HG03103 (cell line): ENCODE data around the gene PIEZO2.
"Not testable (repeated sequence)": the region's sequence is repeated elsewhere in the genome, so short reads cannot be mapped to it uniquely, and the experiment has no call there.

Source experiments
- ATAC-seq: cut with Tn5 transposase; IDR thresholded peaks from one replicate; pipeline ENCODE4 v1.9.1; 2021; ENCODE audit warnings: low read depth; ENCODE audit not compliant: unreplicated experiment

PIEZO2 gene

DNA sequence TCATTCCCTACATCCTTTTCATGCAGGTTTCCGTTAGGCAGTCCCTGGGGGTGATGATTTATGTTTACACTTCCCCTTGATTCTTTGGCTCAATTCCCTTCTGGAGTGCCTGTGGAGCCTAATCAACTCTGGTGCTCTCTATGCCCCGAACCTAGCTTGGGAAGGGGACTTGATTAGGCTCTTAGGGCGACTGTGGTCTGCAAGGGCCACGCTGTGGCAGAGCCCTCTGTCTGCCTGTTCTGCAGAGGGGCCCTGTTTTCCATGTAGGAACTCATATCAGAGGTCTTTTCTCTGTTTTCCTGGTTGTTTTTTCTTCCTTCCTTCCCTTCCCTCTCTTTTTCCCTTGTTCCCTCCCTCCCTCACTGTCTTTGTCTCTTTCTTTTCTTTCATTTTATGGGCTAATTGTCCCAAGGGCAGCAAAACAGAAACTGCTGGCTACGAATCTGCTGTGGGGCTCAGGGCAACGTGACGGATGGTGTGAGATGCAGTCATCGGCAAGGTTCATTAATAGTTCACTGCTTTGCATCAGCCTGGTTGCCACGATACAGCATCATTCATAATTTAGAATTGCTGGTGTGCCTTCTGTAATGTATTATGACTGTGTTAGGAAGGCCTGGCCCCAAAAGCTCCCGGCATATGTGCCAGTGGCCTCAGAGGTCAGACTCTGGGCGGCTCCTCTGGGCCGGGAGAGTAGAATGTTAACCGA is 489.0 kb downstream of the PIEZO2 start:
- no peak for ATAC-seq

DNA sequence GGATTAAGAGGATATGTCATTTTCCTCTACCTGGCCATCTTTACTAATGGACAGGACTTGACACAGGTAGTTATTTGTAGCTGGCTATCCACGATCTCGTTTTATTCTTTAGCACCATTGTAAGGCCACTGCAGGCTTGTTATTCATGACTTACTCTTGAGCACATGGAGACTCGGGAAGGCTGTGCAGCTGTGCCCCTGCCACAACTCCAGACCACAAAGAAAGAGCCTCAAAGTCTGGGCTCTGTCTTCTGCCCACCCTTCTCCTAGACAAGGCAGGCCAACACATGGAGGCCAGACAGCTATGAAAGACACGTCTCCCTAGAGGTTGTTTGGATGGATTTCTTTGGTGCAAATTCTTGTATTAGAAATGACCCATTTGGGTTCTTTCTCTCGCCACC is 489.8 kb downstream of the PIEZO2 start:
- no peak for ATAC-seq

DNA sequence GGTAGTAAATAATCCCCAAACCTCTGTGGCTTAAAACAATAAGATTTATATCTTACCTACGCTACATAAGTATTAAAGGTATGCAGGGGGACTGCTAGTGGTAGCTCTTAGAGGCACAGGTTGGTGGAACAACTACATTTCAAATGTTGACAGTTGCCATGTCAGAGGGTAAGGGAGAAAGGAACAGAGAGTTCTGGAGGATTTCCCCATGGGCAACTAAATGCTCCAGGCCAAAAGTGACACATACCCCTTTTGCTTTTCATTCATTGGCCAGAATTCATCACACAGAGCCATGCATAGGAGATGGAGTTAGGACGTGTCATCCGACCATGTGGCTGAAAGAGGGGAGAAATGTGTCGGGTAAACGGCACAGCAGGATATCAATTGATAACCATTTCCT is 490.4 kb downstream of the PIEZO2 start:
- ATAC-seq: no peak

DNA sequence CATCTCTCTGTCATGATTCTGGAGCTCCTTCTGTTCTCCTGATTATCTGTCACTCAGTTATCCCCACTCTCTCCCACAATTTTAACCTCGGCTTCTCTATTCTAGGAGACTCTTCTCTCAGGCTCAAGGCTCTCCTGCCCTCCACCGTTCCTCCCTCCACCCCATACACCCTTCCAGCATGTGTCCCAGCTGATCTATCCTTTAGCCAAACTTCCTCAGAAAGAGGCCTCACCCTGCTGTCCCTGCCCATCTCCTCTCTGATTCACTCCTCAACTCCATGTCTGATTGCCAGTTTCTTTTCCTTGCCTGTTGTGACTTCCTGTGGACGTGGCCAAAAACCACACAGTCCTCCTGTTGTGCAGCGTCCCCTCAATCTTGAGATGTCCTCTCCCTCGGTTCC is 505.4 kb downstream of the PIEZO2 start:
- ATAC-seq: not testable (repeated sequence)

DNA sequence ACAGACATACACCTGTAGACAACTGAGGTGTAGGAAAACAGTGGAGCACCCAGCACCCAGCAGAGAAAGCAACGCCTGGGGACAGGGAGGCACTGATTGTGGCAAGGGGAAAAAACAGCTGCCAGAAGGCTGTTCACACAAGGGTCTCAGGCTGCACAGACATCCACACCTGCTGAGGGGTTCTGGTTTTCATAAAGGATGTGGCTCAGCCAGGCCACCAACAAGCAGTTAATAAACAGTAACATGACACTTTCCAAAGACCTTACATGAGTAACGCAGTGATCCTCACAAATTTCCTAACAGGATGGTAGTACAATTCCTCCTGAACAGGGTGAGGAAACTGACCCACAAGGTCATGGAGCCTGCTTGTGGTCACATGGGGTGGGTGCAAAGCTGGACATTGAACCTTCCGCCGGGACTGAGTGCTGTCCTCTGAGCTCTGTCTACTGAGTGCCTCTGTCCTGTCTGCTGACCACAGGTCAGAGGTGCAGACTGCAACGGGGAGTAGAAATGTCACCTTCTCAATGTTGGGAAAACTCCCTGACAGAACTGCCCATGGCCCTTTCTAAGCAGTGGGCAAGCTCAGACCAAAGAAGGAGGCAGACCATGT is 506.3 kb downstream of the PIEZO2 start:
- ATAC-seq: not testable (repeated sequence)

DNA sequence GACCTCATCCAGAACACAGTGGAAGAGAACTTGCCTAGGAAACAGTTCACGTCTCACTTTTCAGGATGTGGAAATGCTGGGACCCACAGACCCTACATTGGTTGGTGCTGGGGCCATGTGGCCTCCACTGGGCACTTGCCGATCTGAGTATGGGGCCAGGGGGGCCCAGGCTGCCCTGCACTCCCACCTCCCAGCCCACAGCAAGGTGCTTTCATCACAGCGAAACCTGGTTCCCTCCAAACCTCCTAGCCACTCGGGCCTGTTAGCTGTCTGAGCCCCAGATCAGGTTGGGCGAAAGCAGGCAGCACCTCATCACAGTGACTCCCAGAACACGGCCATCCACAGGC is 510.9 kb downstream of the PIEZO2 start:
- ATAC-seq: not testable (repeated sequence)

DNA sequence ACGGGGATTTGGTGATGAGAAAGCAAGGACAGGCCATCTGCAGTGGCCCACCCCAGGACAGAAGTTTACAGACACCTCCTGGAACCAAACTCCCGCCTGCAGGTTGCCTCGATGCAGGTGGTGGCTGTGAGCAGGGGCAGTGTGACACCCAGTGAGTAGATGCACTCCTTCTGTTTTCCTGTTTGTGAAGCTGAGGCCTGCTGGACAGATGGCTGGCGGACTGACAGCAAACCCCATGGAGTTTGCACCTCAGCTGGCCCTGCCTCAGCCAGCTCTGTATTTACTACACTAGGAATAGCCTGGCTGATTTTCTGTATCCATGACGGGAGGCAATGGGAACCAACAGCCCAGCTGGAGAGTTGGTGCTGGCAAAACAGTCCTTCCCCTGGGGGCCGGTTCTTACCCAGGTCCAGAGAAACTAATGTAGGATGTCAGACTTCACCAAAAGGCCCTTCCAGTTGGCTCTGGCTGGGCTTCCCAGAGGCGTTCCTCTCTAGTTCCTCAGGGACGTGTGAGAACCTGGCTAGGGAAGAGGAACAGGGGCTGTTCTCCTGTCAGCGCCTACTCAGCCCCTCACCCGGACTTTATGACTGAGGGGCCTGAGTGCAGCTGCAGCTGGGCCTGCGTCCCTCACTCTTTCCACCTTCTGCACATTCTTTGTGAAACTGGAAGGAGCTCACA is 511.4 kb downstream of the PIEZO2 start:
- not testable (repeated sequence) for ATAC-seq

DNA sequence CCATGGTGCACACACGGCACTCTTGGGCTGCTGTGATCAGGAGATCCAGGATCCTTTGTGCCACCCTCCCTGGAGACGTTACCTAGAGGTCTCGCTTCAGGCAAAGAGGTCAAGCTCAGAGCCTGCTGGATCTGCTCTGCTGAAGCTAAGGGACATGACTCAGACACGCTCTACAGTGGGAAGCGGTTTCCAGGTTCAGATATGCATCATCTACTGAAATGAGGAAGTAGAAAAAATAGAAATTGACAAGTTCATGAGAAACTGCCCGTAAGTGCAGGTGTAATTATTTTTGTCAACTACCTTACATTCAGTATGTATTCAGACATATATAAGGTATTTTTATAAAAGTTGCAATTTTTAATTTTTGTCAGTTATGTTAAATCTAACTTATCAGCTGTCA is 520.3 kb downstream of the PIEZO2 start:
- peak; percentile 98 for ATAC-seq

DNA sequence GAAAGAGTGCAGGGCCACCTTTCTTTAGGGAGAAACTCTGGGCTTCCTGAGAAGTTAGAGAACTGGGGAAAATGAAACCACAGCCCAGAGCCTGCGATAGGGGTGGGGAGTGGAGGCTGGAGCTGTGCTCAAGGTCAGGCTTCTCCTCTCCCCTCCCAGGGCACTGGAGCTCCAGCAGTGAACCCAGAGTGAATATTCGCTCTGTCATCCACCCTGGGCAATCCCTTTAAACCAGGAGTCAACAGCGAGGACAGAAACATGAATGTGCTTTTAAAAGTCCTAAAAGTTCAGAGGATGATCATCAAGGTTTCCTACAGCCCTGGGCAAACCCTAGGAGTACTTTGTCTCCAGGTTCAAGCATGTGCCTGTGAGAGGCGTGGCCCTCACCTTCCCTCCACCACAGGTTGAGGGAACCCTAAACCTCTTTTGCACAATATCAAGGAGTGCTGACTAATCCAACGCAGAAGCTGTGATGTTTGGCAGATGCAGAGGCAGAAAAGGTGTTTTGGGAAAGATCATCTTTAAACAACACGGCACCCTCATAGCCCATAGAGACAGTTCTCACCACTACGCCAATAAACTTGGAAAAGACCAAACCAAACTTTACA is 522.7 kb downstream of the PIEZO2 start:
- ATAC-seq: not testable (repeated sequence)

DNA sequence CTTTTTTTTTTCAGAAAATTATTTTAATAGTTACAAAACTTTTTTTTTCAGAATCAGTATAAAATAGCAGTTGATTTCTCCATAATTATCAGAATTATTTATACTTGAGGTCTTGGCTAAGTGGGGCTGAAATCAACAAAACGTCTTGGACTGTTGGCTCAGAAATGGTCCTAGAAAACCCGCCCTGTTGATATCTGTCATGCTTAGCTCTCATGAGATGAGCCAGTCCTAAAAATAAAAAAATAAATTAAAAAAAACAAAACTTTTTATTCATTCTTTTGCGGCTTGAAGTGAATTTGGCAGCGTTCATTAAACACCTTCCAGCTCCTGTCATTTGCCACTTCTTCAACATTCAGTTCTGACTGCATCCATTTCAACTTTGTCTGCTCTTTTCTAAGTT is 525.8 kb downstream of the PIEZO2 start:
- not testable (repeated sequence) for ATAC-seq

DNA sequence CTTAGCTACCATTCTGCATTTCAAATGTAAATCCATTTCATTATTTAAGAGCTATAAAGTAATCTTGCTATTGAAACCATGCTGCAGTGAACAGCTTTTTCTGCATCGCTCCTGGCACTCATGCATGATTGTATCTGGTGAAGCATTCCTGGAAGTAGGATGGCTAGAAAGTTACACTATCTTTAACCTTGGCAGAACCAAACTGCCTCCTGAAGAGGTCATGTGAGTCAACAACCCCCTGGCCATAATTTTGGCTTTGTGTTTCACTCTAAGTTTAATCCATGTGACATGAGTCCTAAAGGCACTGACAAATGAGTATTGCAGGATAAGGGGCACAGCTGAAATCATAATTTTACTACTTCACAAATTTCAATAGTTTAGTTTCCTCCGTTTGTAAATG is 526.4 kb downstream of the PIEZO2 start:
- not testable (repeated sequence) for ATAC-seq

DNA sequence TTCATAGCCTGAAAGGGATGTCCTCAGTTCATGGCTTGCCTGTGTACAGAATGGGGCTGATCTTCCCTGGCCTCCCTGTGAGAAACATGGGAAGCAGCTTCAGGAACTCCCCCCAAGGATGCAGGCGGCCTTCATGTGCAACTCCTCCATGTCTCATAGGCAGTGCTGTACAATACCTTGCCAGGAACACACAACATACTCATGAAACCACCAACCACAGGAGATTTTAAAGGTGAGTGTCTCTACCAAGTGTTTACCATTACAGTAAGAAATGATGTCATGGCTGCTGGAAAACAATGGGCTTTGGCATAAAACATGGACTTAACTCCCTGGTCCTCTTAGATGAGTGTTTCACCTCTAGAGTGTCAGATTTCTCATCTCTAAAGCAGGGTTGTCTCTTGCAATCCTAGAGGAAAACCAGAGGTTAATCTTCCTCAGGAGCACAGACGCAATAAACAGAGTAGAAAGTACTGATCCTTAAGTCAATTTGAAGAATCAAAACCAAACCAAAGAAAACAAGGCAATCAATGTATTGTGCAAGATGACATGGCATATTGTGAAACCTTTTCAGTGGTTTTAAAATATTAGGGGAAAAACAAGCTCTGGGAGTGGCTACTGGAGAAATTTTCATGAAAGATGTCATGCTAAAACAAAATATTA is 528.6 kb downstream of the PIEZO2 start:
- not testable (repeated sequence) for ATAC-seq
